ENCODE measurements around the gene VWA8. TPM values are rescaled to one million over a fixed set of nuclear protein-coding genes. Genes with fewer than 3 reads are reported as not detected.

VWA8 gene
- total RNA-seq (2022; extraction: Qiagen RNA extraction) = 6.4 to 7.7 TPM (median 6.6 TPM) in 5 replicates

GRCh38 chr13:41960637-41961465 lies at the start of gene VWA8:
Gene VWA8, minus strand, starts transcription at chr13:41961109. Its CDS starts 94 bp downstream, at chr13:41961015.

Other genes with a start within 250 kb of the VWA8 start
- 3.9 to 6.1 TPM (median 5.1 TPM) in 5 replicates for gene DGKH, start 87.5 kb upstream of the VWA8 start, total RNA-seq (2022; extraction: Qiagen RNA extraction)

Data from A549 treated with CORT108297 at 1 μM for 4 hours (cell line).